22Rv1 (cell line): ENCODE results near the gene PROX1.

Experiments
- ZFX ChIP-seq: fragments of 450-650 bp; IDR thresholded peaks from 2 replicates; pipeline ENCODE4 v1.6.1; 2017; ENCODE audit warnings: antibody characterized with exemption, borderline replicate concordance
- TF ChIP-seq, protein P1 (sequence below): fragments of 450-650 bp; IDR thresholded peaks from 2 replicates; pipeline ENCODE4 v1.5.1; 2017; ENCODE audit warnings: mild to moderate bottlenecking

DNA sequence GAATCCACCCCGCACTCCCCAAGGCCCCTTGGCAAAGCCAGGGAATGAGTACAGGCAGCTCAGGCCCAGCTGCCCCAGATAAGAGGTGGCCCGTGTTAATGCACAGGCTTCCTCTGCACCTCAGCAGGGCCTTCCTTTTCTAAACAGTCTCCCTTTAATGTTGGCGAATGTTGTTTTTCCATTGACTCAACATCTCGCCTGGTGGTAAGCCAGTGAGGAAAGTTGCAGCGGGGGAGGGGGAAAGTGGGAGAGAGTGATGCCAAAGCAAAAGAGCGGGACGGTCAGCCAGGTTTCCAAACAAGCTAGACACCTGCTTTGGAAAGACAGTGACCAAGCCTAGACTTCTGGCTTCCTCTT, 10.3 kb upstream of the PROX1 start:
- TF ChIP-seq, protein P1, sequence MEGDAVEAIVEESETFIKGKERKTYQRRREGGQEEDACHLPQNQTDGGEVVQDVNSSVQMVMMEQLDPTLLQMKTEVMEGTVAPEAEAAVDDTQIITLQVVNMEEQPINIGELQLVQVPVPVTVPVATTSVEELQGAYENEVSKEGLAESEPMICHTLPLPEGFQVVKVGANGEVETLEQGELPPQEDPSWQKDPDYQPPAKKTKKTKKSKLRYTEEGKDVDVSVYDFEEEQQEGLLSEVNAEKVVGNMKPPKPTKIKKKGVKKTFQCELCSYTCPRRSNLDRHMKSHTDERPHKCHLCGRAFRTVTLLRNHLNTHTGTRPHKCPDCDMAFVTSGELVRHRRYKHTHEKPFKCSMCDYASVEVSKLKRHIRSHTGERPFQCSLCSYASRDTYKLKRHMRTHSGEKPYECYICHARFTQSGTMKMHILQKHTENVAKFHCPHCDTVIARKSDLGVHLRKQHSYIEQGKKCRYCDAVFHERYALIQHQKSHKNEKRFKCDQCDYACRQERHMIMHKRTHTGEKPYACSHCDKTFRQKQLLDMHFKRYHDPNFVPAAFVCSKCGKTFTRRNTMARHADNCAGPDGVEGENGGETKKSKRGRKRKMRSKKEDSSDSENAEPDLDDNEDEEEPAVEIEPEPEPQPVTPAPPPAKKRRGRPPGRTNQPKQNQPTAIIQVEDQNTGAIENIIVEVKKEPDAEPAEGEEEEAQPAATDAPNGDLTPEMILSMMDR = no peak
- no peak for TF ChIP-seq ZFX
